ENCODE measurements around the gene TTC28.
A peak's percentile ranks its signal among the peaks of the same experiment; 100 is the strongest.

The TTC28 gene

DNA sequence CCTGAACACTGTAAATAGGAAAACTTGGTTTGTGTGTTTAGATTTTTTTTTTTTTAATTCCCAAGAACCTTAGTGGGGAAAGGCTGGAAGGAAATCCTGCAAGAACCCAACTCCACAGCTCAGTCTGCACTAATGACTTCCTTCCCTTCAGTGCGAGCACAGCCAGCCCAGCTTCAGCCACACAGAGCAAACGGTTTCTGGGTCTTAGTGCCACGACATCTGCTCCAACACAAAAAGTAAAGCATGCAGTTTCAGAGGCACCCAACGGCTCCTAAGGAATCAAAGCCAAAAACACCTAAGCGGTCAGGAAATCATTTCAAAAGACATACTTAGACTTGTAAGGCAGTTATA is 236.1 kb downstream of the TTC28 start:
- in situ Hi-C loops (cut with HindIII; ENCODE audit: low pct_unique_long_range_greater_than_20kb, low sequenced_read_pairs), result no loop called here
- no peak for TF ChIP-seq JUND (IDR thresholded peaks at IDR 0.05; ENCODE audit: low read depth)
- DNase-seq (ENCODE audit: low read depth in 1 of 2, low spot score in 1 of 2), result no peak

DNA sequence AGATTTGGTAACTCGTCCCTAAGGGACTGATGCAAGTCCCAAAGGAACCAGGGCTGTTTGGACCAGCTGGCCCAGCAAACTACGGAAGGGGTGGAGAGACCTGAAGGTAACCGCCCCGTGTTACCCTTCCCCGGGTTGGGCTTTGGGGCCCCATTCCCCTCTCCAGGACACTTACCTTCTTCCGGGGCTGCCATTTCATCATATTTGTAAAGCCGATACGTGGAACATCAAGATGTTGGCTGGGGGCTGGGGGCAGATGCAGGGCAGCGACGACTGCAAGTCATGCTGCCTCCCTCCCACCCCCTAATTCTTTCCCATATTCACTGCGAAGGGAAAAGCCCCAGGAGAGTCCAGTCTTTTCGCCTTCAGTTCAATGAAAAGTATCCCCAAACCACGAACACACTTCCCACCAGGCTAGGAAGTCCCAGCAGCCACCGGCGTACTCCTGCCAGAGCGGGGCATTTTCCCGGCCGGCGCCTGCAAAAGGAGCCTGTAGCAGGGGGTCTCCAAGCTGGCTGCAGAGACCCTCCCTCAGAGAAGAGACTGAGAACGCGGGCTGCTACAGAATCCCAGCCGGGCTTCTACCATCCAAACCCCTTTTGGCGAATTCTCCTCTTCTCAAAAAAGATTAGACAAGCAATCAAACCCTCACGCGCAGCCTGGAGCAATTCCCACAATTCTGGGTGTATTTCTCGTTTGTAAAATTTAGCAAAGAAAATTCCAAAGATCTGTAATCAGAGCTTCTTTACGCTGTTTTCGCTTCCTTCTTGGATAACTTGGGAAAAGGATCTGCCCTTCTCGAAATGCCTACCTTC is 236.7 kb downstream of the TTC28 start:
- in situ Hi-C loops (cut with HindIII; ENCODE audit: low pct_unique_long_range_greater_than_20kb, low sequenced_read_pairs), result no loop called here
- TF ChIP-seq JUND (IDR thresholded peaks at IDR 0.05; ENCODE audit: low read depth), result no peak

DNA sequence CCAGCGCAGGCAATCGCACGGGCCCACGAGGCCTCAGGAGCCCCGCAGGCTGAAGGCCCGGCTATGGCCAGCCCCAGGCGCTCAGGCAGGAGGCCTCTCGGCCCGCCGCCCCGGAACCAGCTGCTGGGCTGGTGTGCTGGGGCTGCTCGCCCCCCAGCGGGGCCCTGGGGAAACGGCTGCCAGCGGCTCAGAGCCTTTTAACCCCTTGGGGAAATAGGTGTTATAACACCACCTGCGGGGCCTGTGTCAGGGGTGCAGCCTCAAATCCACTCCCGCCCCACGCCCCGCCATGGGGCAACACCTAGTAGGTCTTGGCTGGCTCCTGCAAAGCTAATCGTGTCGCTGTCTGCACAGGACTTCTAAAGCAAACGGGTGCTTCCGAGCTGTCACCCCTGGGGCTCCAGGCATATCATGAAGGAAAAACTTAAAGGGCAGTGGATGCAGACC is 237.4 kb downstream of the TTC28 start:
- no peak for TF ChIP-seq JUND (IDR thresholded peaks at IDR 0.05; ENCODE audit: low read depth)
- in situ Hi-C loops (cut with HindIII; ENCODE audit: low pct_unique_long_range_greater_than_20kb, low sequenced_read_pairs), result no loop called here
- DNase-seq (ENCODE audit: low read depth in 1 of 2, low spot score in 1 of 2), result no peak

More for the DNA sequence above, 236.7 kb downstream of the TTC28 start:
- DNase-seq (ENCODE audit: low read depth in 1 of 2, low spot score in 1 of 2), result no peak

DNA sequence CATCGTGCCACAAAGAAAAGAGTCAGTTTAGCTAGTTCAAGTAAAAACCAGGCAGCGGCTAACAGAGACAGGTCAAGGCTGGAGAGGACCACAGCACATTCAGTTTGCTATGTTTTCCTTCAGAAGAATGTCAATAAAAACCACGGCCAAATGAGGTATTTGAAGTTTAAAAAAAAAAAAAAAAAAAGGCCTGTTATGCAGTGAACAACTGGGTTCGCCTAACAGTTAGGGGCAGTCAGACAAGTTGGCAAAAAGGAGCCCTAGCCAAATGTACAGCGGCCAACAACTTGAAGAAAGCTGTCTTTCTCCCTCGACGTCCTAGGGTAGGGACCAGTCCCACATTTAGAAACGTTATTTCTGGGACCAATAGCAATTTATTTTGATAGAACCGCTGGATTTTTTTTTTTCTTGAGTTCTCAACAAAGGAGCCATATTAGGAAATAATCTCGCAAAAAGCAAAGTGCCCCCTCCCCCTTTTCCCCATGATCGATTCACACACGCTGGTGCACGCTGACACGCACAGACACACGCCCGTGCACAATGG is 237.8 kb downstream of the TTC28 start:
- TF ChIP-seq JUND (IDR thresholded peaks at IDR 0.05; ENCODE audit: low read depth), result no peak
- no peak for DNase-seq (ENCODE audit: low read depth in 1 of 2, low spot score in 1 of 2)
- in situ Hi-C loops (cut with HindIII; ENCODE audit: low pct_unique_long_range_greater_than_20kb, low sequenced_read_pairs), result no loop called here

DNA sequence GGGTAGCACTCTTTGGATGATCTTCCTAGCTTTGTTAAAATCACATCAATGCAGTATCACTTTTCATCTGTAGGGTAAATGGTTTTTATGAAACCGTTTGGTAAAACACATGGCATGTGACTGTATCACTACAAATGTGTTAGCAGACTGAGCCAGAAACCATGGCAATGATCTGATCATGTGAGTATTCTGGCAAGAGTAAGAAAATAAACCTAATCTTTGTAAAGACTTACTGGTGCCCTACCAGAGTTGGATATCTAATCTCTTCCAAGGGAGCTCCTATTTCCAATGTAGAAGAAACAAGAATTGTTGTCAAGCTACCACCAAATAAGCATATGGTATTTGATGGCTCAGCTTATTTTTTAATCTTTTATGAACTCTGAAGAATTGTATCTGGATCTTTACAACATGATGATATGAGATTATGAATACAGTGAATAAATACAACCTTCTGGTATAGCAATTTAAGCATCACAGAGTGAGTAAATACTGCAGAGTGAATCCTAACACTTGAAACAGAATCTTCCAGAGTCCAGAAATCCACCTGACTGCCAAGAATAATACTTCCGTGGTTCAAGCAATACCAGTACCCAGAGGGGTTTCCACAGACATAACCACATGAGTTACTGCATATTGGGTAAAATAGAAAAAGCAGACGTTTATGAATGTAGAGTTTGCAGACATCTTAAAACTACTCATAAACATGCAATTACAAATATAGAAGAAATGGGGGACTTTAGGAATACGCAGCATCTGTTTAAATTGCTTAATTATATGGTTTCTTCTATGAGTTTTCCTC is 238.8 kb downstream of the TTC28 start:
- in situ Hi-C loops (cut with HindIII; ENCODE audit: low pct_unique_long_range_greater_than_20kb, low sequenced_read_pairs), result no loop called here
- no peak for TF ChIP-seq JUND (IDR thresholded peaks at IDR 0.05; ENCODE audit: low read depth)
- no peak for DNase-seq (ENCODE audit: low read depth in 1 of 2, low spot score in 1 of 2)

DNA sequence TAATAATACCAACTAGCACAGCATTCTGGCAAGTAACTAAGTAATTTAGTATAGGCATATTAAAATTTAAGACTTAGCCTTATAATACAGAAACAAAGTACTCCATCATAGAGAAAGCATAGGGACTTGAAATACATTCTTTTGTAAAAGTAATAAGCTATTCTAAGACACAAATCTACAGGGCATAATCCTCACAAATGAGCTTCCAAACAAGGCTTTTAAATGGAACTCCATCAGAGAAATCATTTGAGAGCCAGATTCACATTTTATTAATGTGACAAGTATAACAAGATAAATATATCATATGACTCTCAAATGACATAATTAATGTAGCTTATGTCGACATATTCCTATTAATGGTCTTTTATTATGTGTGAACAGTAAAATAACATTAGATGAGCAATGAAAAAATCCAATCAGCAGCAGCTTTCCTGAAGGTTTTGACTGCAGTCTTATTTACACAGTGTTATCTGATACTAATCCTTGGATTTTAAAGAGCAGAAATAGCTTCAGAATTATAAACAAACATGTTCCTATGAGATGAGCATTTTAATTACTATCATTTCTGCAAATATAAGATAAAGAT is 241.4 kb downstream of the TTC28 start:
- in situ Hi-C loops (cut with HindIII; ENCODE audit: low pct_unique_long_range_greater_than_20kb, low sequenced_read_pairs), result no loop called here
- no peak for TF ChIP-seq JUND (IDR thresholded peaks at IDR 0.05; ENCODE audit: low read depth)
- no peak for DNase-seq (ENCODE audit: low read depth in 1 of 2, low spot score in 1 of 2)

DNA sequence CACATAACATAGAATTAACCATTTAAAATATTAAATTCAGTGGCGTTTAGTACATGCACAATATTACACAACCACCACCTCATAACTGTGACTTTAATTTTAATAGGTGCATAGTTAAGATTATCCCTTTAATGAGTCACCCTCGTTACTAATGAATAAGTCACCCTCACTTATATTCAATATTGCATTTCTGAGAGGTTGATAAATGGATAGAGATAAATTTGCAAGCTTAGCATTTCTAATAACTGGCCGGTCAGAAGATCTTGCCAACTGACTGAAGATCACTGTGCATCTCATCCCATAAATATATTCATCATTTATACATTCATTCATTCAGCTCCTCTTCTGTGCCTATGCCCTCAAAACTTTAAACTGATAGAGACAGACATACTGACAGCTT is 243.7 kb downstream of the TTC28 start:
- in situ Hi-C loops (cut with HindIII; ENCODE audit: low pct_unique_long_range_greater_than_20kb, low sequenced_read_pairs), result no loop called here

DNA sequence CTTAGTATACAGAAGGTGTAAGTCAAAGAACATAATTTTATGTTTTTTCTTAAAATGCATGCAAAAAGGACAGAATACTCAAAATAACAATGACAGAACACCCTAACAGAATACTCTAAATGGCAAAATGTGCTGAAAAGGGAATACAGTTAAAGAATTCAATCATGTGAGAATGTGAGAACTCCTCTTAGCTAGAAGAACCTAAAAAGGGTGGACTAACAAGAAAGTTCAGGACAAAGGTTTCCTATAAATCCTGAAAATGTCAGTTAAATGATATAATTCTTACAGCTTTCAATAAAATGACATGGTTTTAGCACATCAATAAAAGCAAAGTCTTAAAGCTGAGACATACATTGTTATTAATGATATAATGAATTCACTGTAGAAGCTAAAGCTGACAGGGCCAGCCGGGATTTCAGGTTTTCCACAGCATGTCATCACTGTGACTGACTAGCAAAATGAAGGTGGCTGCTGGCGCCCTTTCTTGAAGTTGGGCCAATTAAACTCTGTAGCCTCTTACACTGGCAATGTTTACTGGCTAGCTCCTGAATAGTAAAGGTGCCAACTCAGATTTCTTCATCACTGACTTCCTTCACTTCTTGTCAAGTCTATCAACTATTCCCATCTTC is 244.4 kb downstream of the TTC28 start:
- DNase-seq (ENCODE audit: low read depth in 1 of 2, low spot score in 1 of 2), result peak; percentile 14 to 61
- TF ChIP-seq JUND (IDR thresholded peaks at IDR 0.05; ENCODE audit: low read depth), result no peak
- in situ Hi-C loops (cut with HindIII; ENCODE audit: low pct_unique_long_range_greater_than_20kb, low sequenced_read_pairs), result no loop called here

More for the DNA sequence above, 243.7 kb downstream of the TTC28 start:
- no peak for DNase-seq (ENCODE audit: low read depth in 1 of 2, low spot score in 1 of 2)
- no peak for TF ChIP-seq JUND (IDR thresholded peaks at IDR 0.05; ENCODE audit: low read depth)

DNA sequence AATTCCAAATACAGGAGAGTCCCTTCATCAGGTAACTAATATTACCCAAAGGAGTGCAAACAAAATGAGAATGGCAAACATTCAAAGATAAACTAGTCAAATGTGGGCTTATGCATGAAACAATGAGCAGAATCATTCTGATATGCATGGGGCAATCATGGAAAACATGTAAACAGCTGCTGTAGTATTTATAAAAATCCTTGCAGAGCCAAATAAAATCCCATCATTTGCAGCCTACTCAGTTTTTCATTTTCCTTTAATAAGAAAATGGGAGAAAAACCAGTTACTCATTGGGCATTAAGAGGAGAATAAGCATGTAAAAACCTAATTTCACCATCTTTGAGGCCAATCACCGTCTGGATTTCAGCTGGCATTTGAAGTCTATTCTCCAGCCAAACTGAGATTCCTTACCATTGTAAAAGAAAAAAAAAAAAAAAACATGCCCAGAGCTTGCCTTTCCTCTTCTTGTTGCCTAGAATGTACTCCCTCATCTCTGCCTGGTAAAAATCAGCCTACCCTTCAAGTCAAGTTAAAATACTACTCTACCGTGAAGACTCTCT is 249.1 kb downstream of the TTC28 start:
- TF ChIP-seq JUND (IDR thresholded peaks at IDR 0.05; ENCODE audit: low read depth), result no peak
- in situ Hi-C loops (cut with HindIII; ENCODE audit: low pct_unique_long_range_greater_than_20kb, low sequenced_read_pairs), result no loop called here
- no peak for DNase-seq (ENCODE audit: low read depth in 1 of 2, low spot score in 1 of 2)

DNA sequence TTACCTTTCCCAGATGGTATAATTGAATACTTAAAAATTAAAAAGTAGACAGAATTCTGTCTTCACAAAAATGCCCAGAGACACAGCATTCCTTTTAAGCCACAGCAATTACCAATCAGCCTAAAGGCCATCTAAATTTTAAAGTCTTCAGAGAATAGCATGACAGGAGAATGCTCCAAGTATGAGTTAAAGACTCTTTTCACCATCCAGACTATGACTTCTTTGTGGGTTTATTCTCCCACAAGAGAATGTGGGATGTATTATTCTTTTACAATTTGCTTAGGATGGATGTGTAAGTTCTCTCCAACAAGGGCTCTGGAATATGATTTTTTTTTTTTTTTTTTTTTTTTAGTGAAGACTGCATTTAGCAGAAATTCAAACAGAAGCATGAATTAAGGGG is 249.9 kb downstream of the TTC28 start:
- in situ Hi-C loops (cut with HindIII; ENCODE audit: low pct_unique_long_range_greater_than_20kb, low sequenced_read_pairs), result no loop called here
- DNase-seq (ENCODE audit: low read depth in 1 of 2, low spot score in 1 of 2), result no peak
- TF ChIP-seq JUND (IDR thresholded peaks at IDR 0.05; ENCODE audit: low read depth), result no peak

DNA sequence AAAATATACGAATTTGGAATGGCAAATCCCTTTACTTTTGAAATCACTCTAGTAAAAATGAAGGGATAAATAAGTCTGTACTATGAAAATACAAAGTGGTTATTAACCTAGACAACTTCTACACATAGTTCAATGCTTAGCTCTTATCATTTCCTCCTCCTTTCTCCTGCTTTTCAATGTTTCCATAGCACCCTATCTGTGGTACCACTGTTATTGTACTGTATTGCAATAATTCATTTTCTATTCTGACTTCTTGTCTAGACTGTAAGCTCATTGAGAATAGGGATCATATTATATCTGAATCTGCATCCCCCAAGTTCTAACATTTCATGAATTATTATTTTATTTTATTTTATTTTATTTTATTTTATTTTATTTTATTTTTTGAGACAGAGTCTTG is 251.4 kb downstream of the TTC28 start:
- in situ Hi-C loops (cut with HindIII; ENCODE audit: low pct_unique_long_range_greater_than_20kb, low sequenced_read_pairs), result no loop called here
- no peak for TF ChIP-seq JUND (IDR thresholded peaks at IDR 0.05; ENCODE audit: low read depth)
- DNase-seq (ENCODE audit: low read depth in 1 of 2, low spot score in 1 of 2), result no peak
